22Rv1 (cell line): ENCODE data around the gene COL23A1.

Source experiments
- ZFX ChIP-seq: fragments of 450-650 bp; IDR thresholded peaks from 2 replicates; pipeline ENCODE4 v1.6.1; 2017; ENCODE audit warnings: antibody characterized with exemption, borderline replicate concordance
- TF ChIP-seq, protein P1 (sequence below): fragments of 450-650 bp; IDR thresholded peaks from 2 replicates; pipeline ENCODE4 v1.5.1; 2017; ENCODE audit warnings: mild to moderate bottlenecking

GRCh38 chr5:178383919-178384815 is 206.0 kb downstream of the COL23A1 start:
- TF ChIP-seq, protein P1, sequence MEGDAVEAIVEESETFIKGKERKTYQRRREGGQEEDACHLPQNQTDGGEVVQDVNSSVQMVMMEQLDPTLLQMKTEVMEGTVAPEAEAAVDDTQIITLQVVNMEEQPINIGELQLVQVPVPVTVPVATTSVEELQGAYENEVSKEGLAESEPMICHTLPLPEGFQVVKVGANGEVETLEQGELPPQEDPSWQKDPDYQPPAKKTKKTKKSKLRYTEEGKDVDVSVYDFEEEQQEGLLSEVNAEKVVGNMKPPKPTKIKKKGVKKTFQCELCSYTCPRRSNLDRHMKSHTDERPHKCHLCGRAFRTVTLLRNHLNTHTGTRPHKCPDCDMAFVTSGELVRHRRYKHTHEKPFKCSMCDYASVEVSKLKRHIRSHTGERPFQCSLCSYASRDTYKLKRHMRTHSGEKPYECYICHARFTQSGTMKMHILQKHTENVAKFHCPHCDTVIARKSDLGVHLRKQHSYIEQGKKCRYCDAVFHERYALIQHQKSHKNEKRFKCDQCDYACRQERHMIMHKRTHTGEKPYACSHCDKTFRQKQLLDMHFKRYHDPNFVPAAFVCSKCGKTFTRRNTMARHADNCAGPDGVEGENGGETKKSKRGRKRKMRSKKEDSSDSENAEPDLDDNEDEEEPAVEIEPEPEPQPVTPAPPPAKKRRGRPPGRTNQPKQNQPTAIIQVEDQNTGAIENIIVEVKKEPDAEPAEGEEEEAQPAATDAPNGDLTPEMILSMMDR: no peak
- TF ChIP-seq ZFX: no peak
